Measurements from ENCODE around the gene GSK3B.

GRCh38 chr3:119779731-119780383 is 314.4 kb downstream of the GSK3B start:
- no peak for TF ChIP-seq CTCF (conservative IDR thresholded peaks at IDR 0.05; ENCODE audit: low read depth in 2 of 2)
- TF ChIP-seq EZH2 (IDR thresholded peaks at IDR 0.05; ENCODE audit: low read depth, unreplicated experiment): no peak

Measured in GM23338 (cell line).